Keratinocyte (primary cell): Measurements from ENCODE around the gene TSPOAP1. TPM values are rescaled to one million over a fixed set of nuclear protein-coding genes. Genes with fewer than 3 reads are reported as not detected.

Experiments used
- DNase-seq: peaks from one replicate; pipeline ENCODE4 v3.0.0-alpha.2; 2011; ENCODE audit warnings: low read depth, missing footprints, low spot score
- FAIRE-seq: peaks from 2 replicates; lab custom pipeline; 2011; peaks lifted over from hg19 to GRCh38; lab: Jason Lieb, UNC
- H2AFZ ChIP-seq: 2 replicates; pipeline ENCODE4 v1.6.0; 2012; ENCODE audit warnings: low read length, control low read depth, inconsistent platforms; ENCODE audit not compliant: control insufficient read depth
- H3K27ac ChIP-seq: 2 replicates; pipeline ENCODE4 v1.5.1; 2011; ENCODE audit warnings: low read length; ENCODE audit not compliant: control insufficient read depth, insufficient read depth
- H3K27me3 ChIP-seq: 3 replicates; pipeline ENCODE4 v1.6.0; 2011; ENCODE audit warnings: low read length; ENCODE audit not compliant: control insufficient read depth, insufficient read depth; ENCODE audit errors: extremely low read depth
- H3K36me3 ChIP-seq, 2 experiments: 2 replicates in 1 of 2; 3 replicates in 1 of 2; pipeline ENCODE4 v1.5.1; 2011; ENCODE audit warnings: low read length in 2 of 2, mild to moderate bottlenecking in 1 of 2; ENCODE audit not compliant: control insufficient read depth in 2 of 2, insufficient read depth in 2 of 2; ENCODE audit errors: extremely low read depth in 1 of 2
- H3K4me1 ChIP-seq: 3 replicates; pipeline ENCODE4 v1.5.1; 2011; ENCODE audit warnings: low read length; ENCODE audit not compliant: control insufficient read depth, insufficient read depth; ENCODE audit errors: extremely low read depth
- H3K4me2 ChIP-seq: 3 replicates; pipeline ENCODE4 v1.6.0; 2011; ENCODE audit warnings: low read depth, low read length; ENCODE audit not compliant: control insufficient read depth, insufficient read depth; ENCODE audit errors: extremely low read depth
- H3K4me3 ChIP-seq, 3 experiments: fragments of 200-600 bp in 1 of 3; sonication (generic) in 1 of 3; 2 replicates in 2 of 3; 3 replicates in 1 of 3; pipeline ENCODE4 v1.5.1; 2011 to 2016; ENCODE audit warnings: low read length in 3 of 3, mild to moderate bottlenecking in 3 of 3, control low read depth in 2 of 3, inconsistent platforms in 1 of 3, low read depth in 1 of 3, mixed read lengths in 1 of 3, mixed run types in 1 of 3, moderate library complexity in 1 of 3; ENCODE audit not compliant: control insufficient read depth in 2 of 3, insufficient read depth in 2 of 3; ENCODE audit errors: extremely low read depth in 1 of 3
- H3K79me2 ChIP-seq: 2 replicates; pipeline ENCODE4 v1.6.0; 2012; ENCODE audit warnings: low read length; ENCODE audit not compliant: control insufficient read depth, insufficient read depth
- H3K9ac ChIP-seq: 3 replicates; pipeline ENCODE4 v1.6.0; 2011; ENCODE audit warnings: low read length; ENCODE audit not compliant: control insufficient read depth, insufficient read depth; ENCODE audit errors: extremely low read depth
- H3K9me1 ChIP-seq: 3 replicates; pipeline ENCODE4 v1.6.0; 2011; ENCODE audit warnings: low read length; ENCODE audit not compliant: control insufficient read depth, insufficient read depth; ENCODE audit errors: extremely low read depth
- H3K9me3 ChIP-seq: 2 replicates; pipeline ENCODE4 v1.5.1; 2012; ENCODE audit warnings: low read depth, low read length; ENCODE audit not compliant: control insufficient read depth
- H4K20me1 ChIP-seq: 3 replicates; pipeline ENCODE4 v1.6.0; 2011; ENCODE audit warnings: low read length; ENCODE audit not compliant: control insufficient read depth, insufficient read depth; ENCODE audit errors: extremely low read depth
- EZH2 ChIP-seq: IDR thresholded peaks from one replicate; pipeline ENCODE4 v1.6.1; 2012; ENCODE audit warnings: inconsistent platforms, mild to moderate bottlenecking, low read length, moderate library complexity
- dilution Hi-C: fragments of 300-500 bp; cut with MboI; formaldehyde crosslinking; loops from one replicate; pipeline ENCODE4 v1.7.0; 2020; ENCODE audit warnings: low sequenced_read_pairs; ENCODE audit not compliant: extremely low pct_ligation_motif_present
- polyA plus RNA-seq, 5 experiments: library from polyadenylated mRNA; depleted of rRNA in 3 of 5; stranded (reverse) in 3 of 5; stranded (forward) in 1 of 5; unstranded in 1 of 5; fragments of >200 nt; gene quantifications; 1 replicate in 1 of 5; 2 replicates in 3 of 5; 3 replicates in 1 of 5; pipeline versions ENCODE4 v1.2.1 to v1.2.3, GENCODE V29; 2011 to 2012; ENCODE audit warnings: missing spikeins in 2 of 5, low read depth in 1 of 5, low replicate concordance in 1 of 5
- TF ChIP-seq, protein P1 (sequence below), 3 experiments: IDR thresholded peaks in 1 of 3; conservative IDR thresholded peaks in 1 of 3; optimal IDR thresholded peaks in 1 of 3; 2 replicates in 2 of 3; 3 replicates in 1 of 3; pipeline versions ENCODE3 to v1.5.1; 2011; ENCODE audit warnings: low read length in 3 of 3, mild to moderate bottlenecking in 3 of 3, moderate library complexity in 2 of 3, control low read depth in 1 of 3, inconsistent platforms in 1 of 3; ENCODE audit not compliant: insufficient read depth in 2 of 3; ENCODE audit errors: extremely low read depth in 1 of 3

The TSPOAP1 gene
- polyA plus RNA-seq, 1 donor (not counting 4 experiments of a cell fraction or from before 2014, with no cell fraction given): 0.04 TPM

- Histone ChIP-seq H3K9me1 (no peaks in the 10 kb centered on the region), H2AFZ (no peak overlapping the region), H3K79me2 (no peaks in the 10 kb centered on the region), H3K4me3 (no peak overlapping the region), H3K36me3 (no peaks in the 10 kb centered on the region), H3K4me2 (no peak overlapping the region), H3K27me3 (peaks cover 14% of the 10 kb centered on the region), H3K9me3 (no peaks in the 10 kb centered on the region), H3K9ac (no peak overlapping the region), H3K27ac (no peak overlapping the region), H3K4me1 (no peaks in the 10 kb centered on the region), H4K20me1 (no peaks in the 10 kb centered on the region)
- dilution Hi-C loops: no loop called here
- TF ChIP-seq, protein P1, sequence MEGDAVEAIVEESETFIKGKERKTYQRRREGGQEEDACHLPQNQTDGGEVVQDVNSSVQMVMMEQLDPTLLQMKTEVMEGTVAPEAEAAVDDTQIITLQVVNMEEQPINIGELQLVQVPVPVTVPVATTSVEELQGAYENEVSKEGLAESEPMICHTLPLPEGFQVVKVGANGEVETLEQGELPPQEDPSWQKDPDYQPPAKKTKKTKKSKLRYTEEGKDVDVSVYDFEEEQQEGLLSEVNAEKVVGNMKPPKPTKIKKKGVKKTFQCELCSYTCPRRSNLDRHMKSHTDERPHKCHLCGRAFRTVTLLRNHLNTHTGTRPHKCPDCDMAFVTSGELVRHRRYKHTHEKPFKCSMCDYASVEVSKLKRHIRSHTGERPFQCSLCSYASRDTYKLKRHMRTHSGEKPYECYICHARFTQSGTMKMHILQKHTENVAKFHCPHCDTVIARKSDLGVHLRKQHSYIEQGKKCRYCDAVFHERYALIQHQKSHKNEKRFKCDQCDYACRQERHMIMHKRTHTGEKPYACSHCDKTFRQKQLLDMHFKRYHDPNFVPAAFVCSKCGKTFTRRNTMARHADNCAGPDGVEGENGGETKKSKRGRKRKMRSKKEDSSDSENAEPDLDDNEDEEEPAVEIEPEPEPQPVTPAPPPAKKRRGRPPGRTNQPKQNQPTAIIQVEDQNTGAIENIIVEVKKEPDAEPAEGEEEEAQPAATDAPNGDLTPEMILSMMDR (optimal IDR thresholded peaks at IDR 0.05 in 1 of 3, IDR thresholded peaks at IDR 0.05 in 1 of 3, conservative IDR thresholded peaks at IDR 0.05 in 1 of 3; ENCODE audit: extremely low read depth in 1 of 3, insufficient read depth in 2 of 3, low read length in 3 of 3): no peak
- no peak for FAIRE-seq
- DNase-seq: no peak
Measured at GRCh38 chr17:58267347-58268324, 61.0 kb downstream of the TSPOAP1 start.

DNA sequence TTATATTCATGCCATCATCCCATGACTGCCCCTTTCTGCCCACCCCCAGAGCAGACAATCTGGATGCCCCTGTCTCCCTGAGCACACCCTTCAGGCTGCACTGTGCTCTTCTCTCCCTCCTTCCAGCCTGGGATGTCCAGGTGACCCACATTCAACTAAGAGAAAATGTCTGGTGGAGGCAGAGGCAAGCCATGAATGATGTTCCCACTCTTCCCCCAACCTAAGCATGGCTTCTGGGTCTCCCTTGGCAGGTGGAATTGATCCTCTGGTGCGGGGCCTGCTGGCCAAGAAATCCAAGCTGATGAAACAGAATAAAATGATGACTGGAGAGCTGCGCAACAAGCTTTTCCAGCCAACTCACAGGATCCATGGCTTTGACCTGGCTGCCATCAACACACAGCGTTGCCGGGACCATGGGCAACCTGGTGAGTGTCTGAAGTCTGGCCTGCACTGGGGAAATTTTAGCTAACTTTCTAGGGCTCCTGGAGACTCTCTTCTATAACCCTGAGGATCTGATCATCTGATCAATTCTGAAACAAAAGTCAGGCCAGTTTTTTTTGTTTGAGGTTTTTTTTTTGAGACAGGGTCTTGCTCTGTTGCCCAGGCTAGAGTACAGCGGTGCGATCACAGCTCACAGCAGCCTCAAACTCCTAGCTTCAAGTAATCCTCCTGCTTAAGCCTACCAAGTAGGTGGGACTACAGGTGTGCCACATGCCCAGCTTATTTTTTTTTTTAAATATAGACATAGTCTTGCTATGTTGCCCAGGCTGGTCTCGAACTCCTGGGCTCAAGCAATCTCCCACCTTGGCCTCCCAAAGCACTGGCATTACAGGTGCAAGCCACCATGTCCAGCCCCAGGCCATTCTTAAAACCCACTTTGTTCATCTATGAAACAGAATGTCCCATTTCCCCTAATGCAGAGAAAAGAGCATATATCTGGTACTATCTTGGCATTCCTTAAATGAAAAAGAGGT, 62.4 kb downstream of the TSPOAP1 start:
- H3K27me3 ChIP-seq: peaks cover 19% of the 10 kb centered on the region
- H4K20me1 ChIP-seq: no peaks in the 10 kb centered on the region

More for the DNA sequence above, 62.4 kb downstream of the TSPOAP1 start:
- TF ChIP-seq, protein P1 (optimal IDR thresholded peaks at IDR 0.05 in 1 of 3, IDR thresholded peaks at IDR 0.05 in 1 of 3, conservative IDR thresholded peaks at IDR 0.05 in 1 of 3; ENCODE audit: extremely low read depth in 1 of 3, insufficient read depth in 2 of 3, low read length in 3 of 3): no peak
- TF ChIP-seq EZH2: no peak
- Histone ChIP-seq H3K27ac (no peak overlapping the region), H3K4me2 (no peak overlapping the region), H3K4me1 (no peaks in the 10 kb centered on the region), H2AFZ (no peak overlapping the region), H3K36me3 (no peaks in the 10 kb centered on the region), H3K9me3 (no peaks in the 10 kb centered on the region), H3K9ac (no peak overlapping the region), H3K9me1 (no peaks in the 10 kb centered on the region), H3K79me2 (no peaks in the 10 kb centered on the region), H3K4me3 (no peak overlapping the region)
- FAIRE-seq (no peak), DNase-seq (no peak)
- dilution Hi-C loops: no loop called here
